Retinal pigment epithelial cell (primary cell): ENCODE measurements around the gene PLPP7.
"Not testable (repeated sequence)": the region's sequence is repeated elsewhere in the genome, so short reads cannot be mapped to it uniquely, and the experiment has no call there.

Experiments used
- DNase-seq: peaks from one replicate; pipeline ENCODE4 v3.0.0-alpha.2; 2010; ENCODE audit warnings: low read depth
- H3K4me3 ChIP-seq: 2 replicates; pipeline ENCODE4 v1.5.1; 2011; ENCODE audit warnings: mild to moderate bottlenecking, low read length, control low read depth, moderate library complexity
- TF ChIP-seq, protein P1 (sequence below): conservative IDR thresholded peaks from 2 replicates; pipeline ENCODE4 v1.5.1; 2011; ENCODE audit warnings: low read depth, low read length, control low read depth, inconsistent platforms

Gene PLPP7

DNA sequence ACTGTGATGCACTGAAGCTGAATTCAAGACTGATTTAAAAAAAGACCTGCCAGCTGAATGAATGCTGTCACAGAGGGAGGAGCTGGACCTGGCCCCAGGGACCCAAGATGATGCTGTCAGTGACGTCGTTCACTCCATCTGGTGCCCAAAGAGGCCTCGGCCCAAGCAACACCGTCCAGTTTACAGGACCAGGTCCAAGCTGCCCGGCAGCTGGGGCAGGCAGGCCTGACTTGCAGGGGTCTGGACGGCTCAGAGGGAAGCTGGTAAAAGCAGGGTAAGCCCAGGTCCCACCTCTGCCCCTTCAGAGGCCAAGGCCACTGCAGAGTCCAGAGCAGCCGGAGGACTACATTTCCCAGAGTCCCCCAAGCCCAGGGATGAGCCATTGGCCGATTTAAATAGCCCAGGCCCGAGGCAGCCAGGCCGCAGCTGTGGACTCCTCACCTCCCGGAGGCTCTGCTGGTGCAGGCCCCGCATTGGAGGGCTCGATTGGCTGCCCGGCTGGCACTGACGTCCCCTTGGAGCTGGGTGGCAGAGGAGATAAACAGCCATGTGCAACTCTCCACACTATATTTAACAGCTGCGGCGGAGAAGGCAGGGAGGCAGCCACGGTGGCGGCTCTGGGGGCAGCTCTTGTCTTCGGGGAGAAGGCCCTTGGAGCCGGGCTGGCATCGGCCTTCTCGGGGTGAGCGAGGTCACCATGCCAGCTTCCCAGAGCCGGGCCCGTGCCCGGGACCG lies at the start of gene PLPP7:
Gene PLPP7, plus strand, starts transcription at position 423 of the 735 bp plus-strand sequence. Its CDS starts 275 bp downstream, at position 698.
- TF ChIP-seq, protein P1, sequence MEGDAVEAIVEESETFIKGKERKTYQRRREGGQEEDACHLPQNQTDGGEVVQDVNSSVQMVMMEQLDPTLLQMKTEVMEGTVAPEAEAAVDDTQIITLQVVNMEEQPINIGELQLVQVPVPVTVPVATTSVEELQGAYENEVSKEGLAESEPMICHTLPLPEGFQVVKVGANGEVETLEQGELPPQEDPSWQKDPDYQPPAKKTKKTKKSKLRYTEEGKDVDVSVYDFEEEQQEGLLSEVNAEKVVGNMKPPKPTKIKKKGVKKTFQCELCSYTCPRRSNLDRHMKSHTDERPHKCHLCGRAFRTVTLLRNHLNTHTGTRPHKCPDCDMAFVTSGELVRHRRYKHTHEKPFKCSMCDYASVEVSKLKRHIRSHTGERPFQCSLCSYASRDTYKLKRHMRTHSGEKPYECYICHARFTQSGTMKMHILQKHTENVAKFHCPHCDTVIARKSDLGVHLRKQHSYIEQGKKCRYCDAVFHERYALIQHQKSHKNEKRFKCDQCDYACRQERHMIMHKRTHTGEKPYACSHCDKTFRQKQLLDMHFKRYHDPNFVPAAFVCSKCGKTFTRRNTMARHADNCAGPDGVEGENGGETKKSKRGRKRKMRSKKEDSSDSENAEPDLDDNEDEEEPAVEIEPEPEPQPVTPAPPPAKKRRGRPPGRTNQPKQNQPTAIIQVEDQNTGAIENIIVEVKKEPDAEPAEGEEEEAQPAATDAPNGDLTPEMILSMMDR = no peak
- H3K4me3 ChIP-seq = no peak within 1 kb of the TSS
- DNase-seq = no peak

DNA sequence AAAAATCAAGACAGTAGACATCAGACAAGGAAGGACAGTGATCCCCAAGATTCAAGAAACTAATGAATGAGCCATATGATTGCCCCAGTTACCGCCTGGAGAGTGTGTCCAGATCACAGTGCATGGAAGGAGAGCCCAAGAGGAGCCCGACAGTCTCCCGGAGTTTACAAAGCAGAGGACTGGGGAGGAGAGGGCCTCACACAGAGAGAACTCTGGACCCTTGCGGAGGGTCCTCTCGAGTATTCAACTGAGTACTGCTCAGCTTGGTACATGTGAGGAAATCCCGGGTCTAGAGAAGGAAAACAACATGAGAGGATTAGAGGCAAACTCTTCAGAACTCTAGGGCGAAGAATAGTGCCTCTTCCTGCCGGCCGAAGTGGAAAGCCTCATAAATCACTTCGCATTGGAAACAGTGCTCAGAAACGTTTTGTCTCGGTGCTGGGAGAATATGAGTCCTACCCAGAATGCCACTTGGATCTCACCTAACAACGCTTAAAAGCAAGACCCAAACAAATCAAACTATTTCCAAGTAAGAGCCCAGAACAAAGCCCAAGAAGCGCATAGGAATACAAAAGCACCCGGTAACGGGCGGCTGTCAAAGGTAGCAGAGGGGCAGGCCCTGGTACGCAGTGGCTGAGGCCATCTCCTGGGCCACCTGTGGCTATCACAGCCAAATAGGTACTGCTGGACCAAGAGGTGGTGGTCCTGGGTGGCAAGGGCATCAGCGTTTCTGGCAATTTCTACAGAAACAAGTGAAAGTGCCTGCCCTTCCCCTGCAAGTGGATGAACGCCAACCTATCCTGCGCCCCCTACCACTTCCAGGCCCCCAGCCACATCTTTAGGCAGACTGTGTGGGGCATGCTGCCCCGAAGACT lies 49.2 kb upstream of the PLPP7 start:
- no peak overlapping the region for H3K4me3 ChIP-seq
- DNase-seq = no peak
- TF ChIP-seq, protein P1 = no peak

DNA sequence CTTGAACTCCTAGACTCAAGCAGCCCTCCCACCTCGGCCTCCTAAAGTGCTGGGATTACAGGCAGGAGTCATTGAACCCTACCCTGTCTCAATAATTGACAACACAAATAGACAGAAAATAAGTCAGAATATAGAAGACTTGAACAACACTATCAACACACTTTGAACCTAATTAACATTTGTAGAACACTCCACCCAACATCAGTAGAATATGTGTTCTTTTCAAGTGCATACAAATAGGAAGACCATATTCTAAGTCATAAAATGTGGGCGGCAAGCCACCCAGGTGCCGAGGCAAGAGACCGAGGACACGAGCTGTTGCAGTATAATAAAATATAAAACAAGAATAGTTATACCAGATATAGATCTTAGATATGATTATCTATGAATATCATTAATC lies 45.2 kb upstream of the PLPP7 start:
- DNase-seq, H3K4me3 ChIP-seq: not testable (repeated sequence)

DNA sequence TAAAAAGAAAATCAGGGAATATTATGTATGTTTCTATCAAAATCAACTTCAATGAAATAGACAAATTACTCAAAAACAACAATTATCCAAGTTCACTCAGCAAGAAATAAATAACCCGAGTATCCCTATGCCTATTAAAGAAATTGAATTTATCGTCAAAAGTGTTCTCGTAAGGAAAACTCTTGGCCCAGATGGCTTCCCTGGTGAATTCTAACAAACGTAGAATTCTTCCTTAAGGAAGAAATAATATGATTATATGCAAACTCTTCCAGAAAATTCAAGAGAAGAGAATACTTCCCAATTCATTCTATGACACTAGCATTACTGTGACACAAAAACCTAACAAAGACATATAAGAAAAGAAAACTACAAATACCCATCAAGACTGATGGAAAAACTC lies 42.9 kb upstream of the PLPP7 start:
- no peak for DNase-seq
- H3K4me3 ChIP-seq = no peak overlapping the region
- TF ChIP-seq, protein P1 = no peak

DNA sequence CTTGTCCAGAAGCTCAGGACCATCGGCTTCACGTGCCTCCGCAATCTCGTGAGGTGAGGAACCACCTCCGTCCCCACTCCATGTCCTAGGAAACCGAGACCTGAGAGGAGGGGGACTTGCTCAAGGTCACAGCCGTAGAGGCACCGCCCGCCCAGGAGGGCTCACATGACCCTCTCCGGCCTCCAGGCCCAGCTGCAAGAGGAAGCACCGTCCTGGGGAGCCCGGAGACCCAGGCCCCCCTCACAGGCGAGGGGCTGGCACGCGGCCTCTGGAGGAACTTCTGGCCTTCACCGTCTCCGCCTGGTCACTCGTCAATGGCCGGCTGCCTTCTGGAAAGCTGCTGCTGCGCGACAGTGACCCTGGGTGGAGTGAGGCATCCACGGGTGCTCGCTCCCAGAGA lies 37.4 kb upstream of the PLPP7 start:
- H3K4me3 ChIP-seq = no peak overlapping the region
- TF ChIP-seq, protein P1 = no peak

DNA sequence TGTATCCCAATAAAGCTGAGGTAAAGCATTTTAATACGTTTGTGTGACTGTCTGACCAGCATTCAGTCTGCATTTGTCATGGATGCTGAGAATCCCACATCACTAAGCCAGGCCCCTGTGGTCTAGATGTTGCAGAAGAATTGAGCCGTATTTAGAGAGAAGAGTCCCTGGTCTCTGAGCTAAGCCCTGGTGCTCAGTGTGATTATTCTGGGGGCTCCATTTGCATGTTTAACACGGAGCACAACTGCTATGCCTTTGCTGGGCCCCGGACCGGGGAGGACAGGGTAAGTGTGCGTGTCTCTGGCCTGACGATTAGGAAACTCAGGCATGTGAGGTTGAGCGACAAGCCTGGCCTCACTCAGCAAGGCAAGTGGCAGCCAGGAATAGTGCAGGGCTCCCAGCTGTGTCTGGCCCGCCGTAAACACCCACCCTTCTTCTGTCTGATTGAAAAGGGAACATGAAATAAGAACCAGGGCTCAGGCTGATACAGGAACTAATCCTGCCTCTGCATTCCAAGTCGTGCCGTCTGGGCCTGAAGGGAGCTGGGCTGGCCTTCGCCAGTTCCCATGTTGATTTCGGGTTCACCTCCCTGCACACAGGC lies 35.5 kb upstream of the PLPP7 start:
- DNase-seq = no peak
- TF ChIP-seq, protein P1 = no peak

More for the DNA sequence above, 37.4 kb upstream of the PLPP7 start:
- no peak for DNase-seq

DNA sequence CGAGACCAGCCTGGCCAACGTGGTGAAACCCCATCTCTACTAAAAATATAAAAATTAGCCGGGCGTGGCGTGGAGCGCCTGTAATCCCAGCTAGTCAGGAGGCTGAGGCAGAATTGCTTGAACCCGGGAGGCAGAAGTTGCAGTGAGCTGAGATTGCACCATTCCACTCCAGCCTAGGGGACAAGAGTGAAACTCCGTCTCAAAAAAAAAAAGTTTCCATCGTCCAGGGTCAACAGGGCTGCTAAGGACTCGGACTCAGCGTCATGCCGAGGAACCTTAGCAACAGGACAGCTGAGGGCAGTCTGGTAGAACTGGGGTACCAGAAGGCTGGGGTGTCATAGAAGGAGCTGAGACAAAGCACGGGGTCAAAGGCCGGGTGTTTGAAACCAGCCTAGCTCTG lies 34.9 kb upstream of the PLPP7 start:
- TF ChIP-seq, protein P1 = no peak
- H3K4me3 ChIP-seq = no peak overlapping the region
- DNase-seq = no peak

More for the DNA sequence above, 35.5 kb upstream of the PLPP7 start:
- H3K4me3 ChIP-seq = no peak overlapping the region
